Measurements from ENCODE around the gene DNAH7.
A peak's percentile ranks its signal among the peaks of the same experiment; 100 is the strongest.

The DNAH7 gene

DNA sequence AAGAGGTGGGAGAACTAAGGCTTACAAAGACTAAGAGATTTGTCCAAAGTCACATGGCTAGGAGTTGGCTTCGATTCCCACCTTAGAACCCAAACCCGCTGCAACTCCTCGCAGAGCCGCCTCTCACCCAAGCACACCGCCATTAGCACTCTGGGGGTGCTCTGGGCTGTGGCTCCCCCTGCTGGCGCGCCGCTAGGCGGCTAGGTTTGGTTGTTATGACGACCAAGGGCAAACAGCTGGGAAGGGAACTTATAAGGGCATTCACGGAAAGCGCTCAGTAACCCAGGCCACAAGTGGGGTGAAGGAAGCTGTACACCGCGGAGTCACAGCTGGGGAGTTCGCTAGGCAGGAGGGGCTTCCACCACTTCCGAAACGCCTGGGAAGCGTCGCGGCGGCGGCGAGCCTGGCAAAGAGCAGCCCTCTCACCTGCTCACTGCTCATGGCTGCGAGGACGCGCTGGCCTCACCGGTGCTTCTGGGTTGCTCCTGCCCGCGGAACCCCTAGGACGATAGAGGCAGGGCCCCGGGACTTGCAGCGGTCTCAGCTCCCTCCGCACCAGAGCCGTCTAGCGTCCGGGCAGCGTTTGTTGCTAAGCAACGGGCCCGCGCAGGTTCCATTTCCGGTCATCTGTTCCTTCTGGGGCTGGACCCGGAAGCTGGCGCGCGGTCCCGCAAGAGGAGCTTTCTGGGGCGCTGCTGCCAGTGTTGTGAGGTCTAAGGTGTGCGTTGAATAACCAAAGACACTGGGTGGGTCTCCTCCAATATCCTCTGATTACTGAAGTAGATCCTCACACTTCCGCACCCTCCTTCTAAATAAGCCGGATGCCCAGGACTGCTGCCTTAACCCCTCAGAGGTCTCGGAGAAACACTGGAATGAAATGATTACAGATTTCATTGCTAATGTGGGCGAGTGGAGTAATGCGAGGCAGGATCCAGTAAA, at the start of gene DNAH7:
DNAH7 (minus strand) TSS at position 567 of the 939 bp plus-strand sequence; CDS start at position 441, 126 bp downstream.
- no peaks in the 10 kb centered on the region for H3K36me3 ChIP-seq (ENCODE audit: control insufficient read depth, insufficient read depth, low read length)
- no peaks in the 10 kb centered on the region for H3K27me3 ChIP-seq (ENCODE audit: control insufficient read depth, insufficient read depth, low read length)
- H3K4me2 ChIP-seq (ENCODE audit: low read length) = peak within 1 kb of the TSS; percentile 82
- H3K4me3 ChIP-seq (ENCODE audit: low read depth, low read length) = peak within 1 kb of the TSS; percentile 97
- peak within 1 kb of the TSS; percentile 86 for H2AFZ ChIP-seq
- peak within 1 kb of the TSS; percentile 79 for H3K27ac ChIP-seq
- TF ChIP-seq, protein P1, sequence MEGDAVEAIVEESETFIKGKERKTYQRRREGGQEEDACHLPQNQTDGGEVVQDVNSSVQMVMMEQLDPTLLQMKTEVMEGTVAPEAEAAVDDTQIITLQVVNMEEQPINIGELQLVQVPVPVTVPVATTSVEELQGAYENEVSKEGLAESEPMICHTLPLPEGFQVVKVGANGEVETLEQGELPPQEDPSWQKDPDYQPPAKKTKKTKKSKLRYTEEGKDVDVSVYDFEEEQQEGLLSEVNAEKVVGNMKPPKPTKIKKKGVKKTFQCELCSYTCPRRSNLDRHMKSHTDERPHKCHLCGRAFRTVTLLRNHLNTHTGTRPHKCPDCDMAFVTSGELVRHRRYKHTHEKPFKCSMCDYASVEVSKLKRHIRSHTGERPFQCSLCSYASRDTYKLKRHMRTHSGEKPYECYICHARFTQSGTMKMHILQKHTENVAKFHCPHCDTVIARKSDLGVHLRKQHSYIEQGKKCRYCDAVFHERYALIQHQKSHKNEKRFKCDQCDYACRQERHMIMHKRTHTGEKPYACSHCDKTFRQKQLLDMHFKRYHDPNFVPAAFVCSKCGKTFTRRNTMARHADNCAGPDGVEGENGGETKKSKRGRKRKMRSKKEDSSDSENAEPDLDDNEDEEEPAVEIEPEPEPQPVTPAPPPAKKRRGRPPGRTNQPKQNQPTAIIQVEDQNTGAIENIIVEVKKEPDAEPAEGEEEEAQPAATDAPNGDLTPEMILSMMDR (IDR thresholded peaks at IDR 0.05) = peak; percentile 31
- no peaks in the 10 kb centered on the region for H3K79me2 ChIP-seq
- peaks cover 6% of the 10 kb centered on the region for H3K4me1 ChIP-seq
- no peak within 1 kb of the TSS for H3K9ac ChIP-seq
- no peaks in the 10 kb centered on the region for H3K9me3 ChIP-seq (ENCODE audit: control insufficient read depth, low read length)

GRCh38 chr2:196117214-196117705, 48.6 kb upstream of the DNAH7 start:
- Histone ChIP-seq H3K9me3 (ENCODE audit: control insufficient read depth, low read length) (no peaks in the 10 kb centered on the region), H3K79me2 (no peaks in the 10 kb centered on the region), H2AFZ (no peak overlapping the region), H3K4me1 (no peaks in the 10 kb centered on the region), H3K4me2 (ENCODE audit: low read length) (no peak overlapping the region), H3K4me3 (ENCODE audit: low read depth, low read length) (no peak overlapping the region), H3K9ac (no peak overlapping the region), H3K36me3 (ENCODE audit: control insufficient read depth, insufficient read depth, low read length) (no peaks in the 10 kb centered on the region), H3K27me3 (ENCODE audit: control insufficient read depth, insufficient read depth, low read length) (no peaks in the 10 kb centered on the region), H3K27ac (no peak overlapping the region)
- TF ChIP-seq, protein P1 (IDR thresholded peaks at IDR 0.05) = no peak

- TF ChIP-seq, protein P1 (IDR thresholded peaks at IDR 0.05) = no peak
These were observed 44.7 kb upstream of the DNAH7 start for GRCh38 chr2:196113061-196113974.

DNA sequence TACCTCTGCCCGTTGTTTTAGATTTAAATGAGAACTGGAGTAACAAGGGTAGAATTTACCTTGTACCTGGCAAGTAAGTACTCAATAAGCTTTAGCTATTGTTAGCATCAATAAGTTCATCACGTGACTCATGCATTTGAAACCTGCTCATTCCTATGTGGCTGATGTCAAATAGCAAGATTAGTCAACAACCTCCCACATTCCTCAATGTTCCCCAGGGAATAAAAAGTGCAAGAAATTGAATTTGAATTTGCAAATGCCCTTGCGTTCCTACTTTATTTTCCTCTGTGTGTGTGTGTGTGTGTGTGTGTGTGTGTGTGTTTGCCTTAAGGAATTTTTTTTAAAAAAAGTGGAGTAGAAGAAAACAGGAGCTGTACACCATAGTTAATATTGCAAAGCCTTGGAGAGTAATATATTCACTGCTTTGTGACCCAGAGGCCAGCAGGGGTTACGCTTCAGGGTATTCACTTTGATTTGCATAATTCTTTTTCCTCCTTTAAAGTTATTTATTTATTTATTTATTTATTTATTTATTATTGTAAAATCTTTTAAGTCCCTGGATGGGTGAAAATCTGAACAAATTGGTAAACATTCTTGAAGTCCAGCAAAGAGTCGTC, 43.9 kb upstream of the DNAH7 start:
- TF ChIP-seq, protein P1 (IDR thresholded peaks at IDR 0.05) = no peak
- H3K27me3 ChIP-seq (ENCODE audit: control insufficient read depth, insufficient read depth, low read length) = no peaks in the 10 kb centered on the region
- no peaks in the 10 kb centered on the region for H3K79me2 ChIP-seq
- H3K4me3 ChIP-seq (ENCODE audit: low read depth, low read length) = no peak overlapping the region
- no peak overlapping the region for H3K27ac ChIP-seq
- H2AFZ ChIP-seq = no peak overlapping the region
- H3K4me2 ChIP-seq (ENCODE audit: low read length) = no peak overlapping the region
- H3K36me3 ChIP-seq (ENCODE audit: control insufficient read depth, insufficient read depth, low read length) = no peaks in the 10 kb centered on the region
- H3K9ac ChIP-seq = no peak overlapping the region
- H3K9me3 ChIP-seq (ENCODE audit: control insufficient read depth, low read length) = no peaks in the 10 kb centered on the region
- H3K4me1 ChIP-seq = no peaks in the 10 kb centered on the region

More at GRCh38 chr2:196113061-196113974, 44.7 kb upstream of the DNAH7 start:
- no peak overlapping the region for H3K27ac ChIP-seq
- no peaks in the 10 kb centered on the region for H3K4me1 ChIP-seq
- H3K4me3 ChIP-seq (ENCODE audit: low read depth, low read length) = no peak overlapping the region
- H3K4me2 ChIP-seq (ENCODE audit: low read length) = no peak overlapping the region
- no peak overlapping the region for H3K9ac ChIP-seq
- no peaks in the 10 kb centered on the region for H3K79me2 ChIP-seq
- no peaks in the 10 kb centered on the region for H3K9me3 ChIP-seq (ENCODE audit: control insufficient read depth, low read length)
- H3K27me3 ChIP-seq (ENCODE audit: control insufficient read depth, insufficient read depth, low read length) = no peaks in the 10 kb centered on the region
- H2AFZ ChIP-seq = peak overlapping the region; percentile 79
- no peaks in the 10 kb centered on the region for H3K36me3 ChIP-seq (ENCODE audit: control insufficient read depth, insufficient read depth, low read length)

Measured in parathyroid adenoma (tissue), 2 donors.